Chondrocyte (in vitro differentiated cells): ENCODE measurements around the gene NTN5. TPM values are rescaled to one million over a fixed set of nuclear protein-coding genes. Genes with fewer than 3 reads are reported as not detected.

Experiments
- DNase-seq: peaks from one replicate; pipeline ENCODE4 v3.0.0; 2021; ENCODE audit warnings: mixed read lengths, low spot score
- H3K27ac Mint-ChIP-seq: one replicate; pipeline ENCODE4 v1.8.0; 2021; ENCODE audit warnings: mild to moderate bottlenecking, moderate library complexity, mixed read lengths; ENCODE audit not compliant: unreplicated experiment
- H3K27me3 Mint-ChIP-seq: 2 replicates; pipeline ENCODE4 v1.8.0; 2021; ENCODE audit warnings: low read depth, mixed read lengths
- H3K36me3 Mint-ChIP-seq: 2 replicates; pipeline ENCODE4 v1.8.0; 2021; ENCODE audit warnings: low read depth, mixed read lengths
- H3K4me1 Mint-ChIP-seq: 2 replicates; pipeline ENCODE4 v1.8.0; 2021; ENCODE audit warnings: low read depth, mild to moderate bottlenecking, mixed read lengths
- H3K4me3 Mint-ChIP-seq: one replicate; pipeline ENCODE4 v1.8.0; 2021; ENCODE audit warnings: mild to moderate bottlenecking, moderate library complexity, mixed read lengths; ENCODE audit not compliant: unreplicated experiment
- H3K9me3 Mint-ChIP-seq: 2 replicates; pipeline ENCODE4 v1.8.0; 2021; ENCODE audit warnings: low read depth, mixed read lengths
- total RNA-seq: library from RNA; stranded (reverse); gene quantifications from 3 replicates; pipeline ENCODE4 v1.2.1, GENCODE V29; 2021
- TF ChIP-seq, protein P1 (sequence below): fragments of 200-600 bp; sonication (generic); IDR thresholded peaks from 2 replicates; pipeline ENCODE4 v1.5.0; 2021; ENCODE audit warnings: antibody characterized with exemption, mild to moderate bottlenecking, moderate library complexity

The NTN5 gene
- total RNA-seq, 1 donor from 2014 or later = 0.97 TPM

GRCh38 chr19:48617146-48617937, 55.5 kb downstream of the NTN5 start:
- TF ChIP-seq, protein P1, sequence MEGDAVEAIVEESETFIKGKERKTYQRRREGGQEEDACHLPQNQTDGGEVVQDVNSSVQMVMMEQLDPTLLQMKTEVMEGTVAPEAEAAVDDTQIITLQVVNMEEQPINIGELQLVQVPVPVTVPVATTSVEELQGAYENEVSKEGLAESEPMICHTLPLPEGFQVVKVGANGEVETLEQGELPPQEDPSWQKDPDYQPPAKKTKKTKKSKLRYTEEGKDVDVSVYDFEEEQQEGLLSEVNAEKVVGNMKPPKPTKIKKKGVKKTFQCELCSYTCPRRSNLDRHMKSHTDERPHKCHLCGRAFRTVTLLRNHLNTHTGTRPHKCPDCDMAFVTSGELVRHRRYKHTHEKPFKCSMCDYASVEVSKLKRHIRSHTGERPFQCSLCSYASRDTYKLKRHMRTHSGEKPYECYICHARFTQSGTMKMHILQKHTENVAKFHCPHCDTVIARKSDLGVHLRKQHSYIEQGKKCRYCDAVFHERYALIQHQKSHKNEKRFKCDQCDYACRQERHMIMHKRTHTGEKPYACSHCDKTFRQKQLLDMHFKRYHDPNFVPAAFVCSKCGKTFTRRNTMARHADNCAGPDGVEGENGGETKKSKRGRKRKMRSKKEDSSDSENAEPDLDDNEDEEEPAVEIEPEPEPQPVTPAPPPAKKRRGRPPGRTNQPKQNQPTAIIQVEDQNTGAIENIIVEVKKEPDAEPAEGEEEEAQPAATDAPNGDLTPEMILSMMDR = no peak
- Mint-ChIP-seq H3K36me3 (peaks cover 15% of the 10 kb centered on the region), H3K27ac (peak overlapping the region; percentile 65), H3K4me3 (peak overlapping the region; percentile 93), H3K4me1 (peaks cover 39% of the 10 kb centered on the region), H3K27me3 (no peaks in the 10 kb centered on the region), H3K9me3 (no peaks in the 10 kb centered on the region)
- no peak for DNase-seq

- H3K4me3 Mint-ChIP-seq = peak overlapping the region; percentile 93
- H3K27me3 Mint-ChIP-seq = no peaks in the 10 kb centered on the region
- no peak for DNase-seq
- peaks cover 37% of the 10 kb centered on the region for H3K4me1 Mint-ChIP-seq
- H3K9me3 Mint-ChIP-seq = no peaks in the 10 kb centered on the region
- TF ChIP-seq, protein P1 = no peak
- peak overlapping the region; percentile 5 for H3K27ac Mint-ChIP-seq
- H3K36me3 Mint-ChIP-seq = peaks cover 15% of the 10 kb centered on the region
Measured at GRCh38 chr19:48616491-48617056, 56.2 kb downstream of the NTN5 start.

- Mint-ChIP-seq H3K4me1 (peaks cover 37% of the 10 kb centered on the region), H3K27me3 (no peaks in the 10 kb centered on the region), H3K4me3 (no peak overlapping the region), H3K27ac (peak overlapping the region; percentile 2), H3K36me3 (peaks cover 15% of the 10 kb centered on the region), H3K9me3 (no peaks in the 10 kb centered on the region)
- no peak for DNase-seq
- TF ChIP-seq, protein P1 = no peak
Measured at GRCh38 chr19:48616041-48616436, 56.8 kb downstream of the NTN5 start.

DNA sequence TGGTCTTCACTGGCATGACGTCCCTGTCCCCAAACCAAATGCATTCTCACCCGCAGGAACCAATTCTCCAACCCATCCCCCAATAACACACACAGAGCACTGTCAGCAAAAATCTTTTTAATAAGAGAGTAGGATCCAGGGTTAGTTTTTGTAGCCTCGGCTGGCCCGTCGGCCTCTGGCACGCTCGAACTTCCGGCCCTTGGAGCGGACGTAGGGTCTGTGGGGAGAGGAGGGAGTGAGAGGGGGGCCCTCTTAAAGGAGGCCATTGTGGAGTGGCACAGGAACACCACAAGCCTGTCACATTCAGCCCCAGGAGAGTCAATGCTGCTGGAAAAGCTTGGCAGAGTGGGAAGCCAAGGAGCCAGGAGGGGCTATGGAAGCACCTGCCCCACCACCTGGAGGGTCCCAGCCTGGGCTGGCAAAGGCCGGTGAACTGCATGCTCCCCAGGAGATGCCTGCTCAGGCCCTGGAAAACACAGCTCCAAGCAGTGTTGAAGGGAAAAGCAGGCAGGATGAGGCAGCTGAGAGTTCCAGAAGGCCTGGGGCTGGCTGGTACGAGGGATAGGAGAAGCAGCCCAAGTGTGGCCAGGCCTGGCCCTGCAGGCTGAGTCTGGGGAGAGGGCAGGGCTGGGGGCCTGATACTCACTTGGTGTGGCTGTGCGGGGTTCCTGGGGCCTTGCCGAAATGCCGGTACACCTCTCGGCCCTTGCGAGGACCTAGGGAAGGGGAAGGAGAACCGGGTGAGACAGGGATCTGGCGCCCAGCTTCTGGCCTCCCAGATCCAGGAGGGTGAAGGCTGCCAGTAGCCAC, 57.4 kb downstream of the NTN5 start:
- TF ChIP-seq, protein P1 = no peak
- DNase-seq = no peak
- Mint-ChIP-seq H3K9me3 (no peaks in the 10 kb centered on the region), H3K4me1 (peaks cover 37% of the 10 kb centered on the region), H3K27me3 (no peaks in the 10 kb centered on the region), H3K4me3 (peak overlapping the region; percentile 25), H3K36me3 (peaks cover 15% of the 10 kb centered on the region), H3K27ac (peak overlapping the region; percentile 2)
